Thymus (tissue), 11 donors: ENCODE measurements around the gene AK6. TPM values are rescaled to one million over a fixed set of nuclear protein-coding genes. Genes with fewer than 3 reads are reported as not detected.
"Not testable (repeated sequence)": the region's sequence is repeated elsewhere in the genome, so short reads cannot be mapped to it uniquely, and the experiment has no call there.

ENCODE experiments used
- DNase-seq, 9 donors: peaks; one replicate each; pipeline ENCODE4 v3.0.0-alpha.2; 2013; ENCODE audit warnings: low spot score in 9 of 9, low read depth in 6 of 9, missing footprints in 1 of 9
- H3K27ac ChIP-seq, 2 donors: one replicate each; pipeline ENCODE4 v1.5.1; 2013; ENCODE audit warnings: control low read depth in 1 of 2, low read depth in 1 of 2, low read length in 1 of 2, mild to moderate bottlenecking in 1 of 2, moderate library complexity in 1 of 2
- H3K27me3 ChIP-seq, 2 donors: one replicate each; pipeline ENCODE4 v1.5.1; 2013; ENCODE audit warnings: low read length in 1 of 2; ENCODE audit not compliant: control insufficient read depth in 2 of 2, insufficient read depth in 1 of 2
- H3K36me3 ChIP-seq, 2 donors: one replicate each; pipeline ENCODE4 v1.5.1; 2013; ENCODE audit warnings: low read length in 1 of 2, mild to moderate bottlenecking in 1 of 2, moderate library complexity in 1 of 2; ENCODE audit not compliant: control insufficient read depth in 2 of 2, insufficient read depth in 2 of 2
- H3K4me1 ChIP-seq, 2 donors: one replicate each; pipeline ENCODE4 v1.5.1; 2013; ENCODE audit warnings: low read length in 2 of 2; ENCODE audit not compliant: control insufficient read depth in 2 of 2, insufficient read depth in 2 of 2
- H3K4me3 ChIP-seq, 2 donors: one replicate each; pipeline ENCODE4 v1.5.1; 2013; ENCODE audit warnings: low read length in 2 of 2, control low read depth in 1 of 2, mild to moderate bottlenecking in 1 of 2
- H3K9me3 ChIP-seq, 2 donors: one replicate each; pipeline ENCODE4 v1.5.1; 2013; ENCODE audit warnings: low read length in 1 of 2, mild to moderate bottlenecking in 1 of 2; ENCODE audit not compliant: control insufficient read depth in 2 of 2, insufficient read depth in 1 of 2
- WGBS: extraction: QIAGEN DNeasy Blood & Tissue Kit; methylation state at CpG from one replicate; pipeline ENCODE4 v1.1.7; 2013; 5-methylcytosine and 5-hydroxymethylcytosine counted together
- polyA plus RNA-seq: library from polyadenylated mRNA; stranded (reverse); fragments of 200-250 nt; gene quantifications from one replicate; pipeline ENCODE4 v1.2.3, GENCODE V29; 2013
- total RNA-seq: library from RNA; stranded (reverse); fragments of 120-200 nt; gene quantifications from one replicate; pipeline ENCODE4 v1.2.4, GENCODE V29; 2013
- donor health status: healthy.

AK6 gene
- total and polyA plus RNA-seq, 2 donors = 69.4 to 76.5 TPM

DNA sequence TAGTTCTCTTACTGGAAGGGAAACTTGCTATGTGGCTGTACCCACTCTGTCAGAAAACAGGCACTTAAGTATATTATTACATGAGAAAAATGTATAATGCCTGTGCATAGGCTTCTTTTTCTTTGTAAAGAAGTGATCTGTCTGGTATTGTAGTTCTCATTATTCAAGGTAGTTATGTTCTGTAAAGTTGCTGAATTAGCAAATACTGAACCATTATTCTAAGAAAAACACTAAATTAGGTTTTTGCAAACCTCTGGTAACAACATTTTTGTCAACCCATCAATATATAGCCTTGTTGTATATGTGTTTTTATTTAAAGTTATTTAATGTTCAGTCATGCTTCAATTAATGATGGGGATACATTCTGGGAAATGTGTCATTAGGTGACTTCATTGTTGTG lies 9.1 kb upstream of the AK6 start:
- no peak for DNase-seq
- H3K4me1 ChIP-seq = no peaks in the 10 kb centered on the region
- no peak overlapping the region for H3K4me3 ChIP-seq
- H3K27ac ChIP-seq = no peak overlapping the region
- no peaks in the 10 kb centered on the region for H3K27me3 ChIP-seq
- no peaks in the 10 kb centered on the region for H3K9me3 ChIP-seq
- H3K36me3 ChIP-seq = peaks cover 8 to 38% of the 10 kb centered on the region in 2 donors

DNA sequence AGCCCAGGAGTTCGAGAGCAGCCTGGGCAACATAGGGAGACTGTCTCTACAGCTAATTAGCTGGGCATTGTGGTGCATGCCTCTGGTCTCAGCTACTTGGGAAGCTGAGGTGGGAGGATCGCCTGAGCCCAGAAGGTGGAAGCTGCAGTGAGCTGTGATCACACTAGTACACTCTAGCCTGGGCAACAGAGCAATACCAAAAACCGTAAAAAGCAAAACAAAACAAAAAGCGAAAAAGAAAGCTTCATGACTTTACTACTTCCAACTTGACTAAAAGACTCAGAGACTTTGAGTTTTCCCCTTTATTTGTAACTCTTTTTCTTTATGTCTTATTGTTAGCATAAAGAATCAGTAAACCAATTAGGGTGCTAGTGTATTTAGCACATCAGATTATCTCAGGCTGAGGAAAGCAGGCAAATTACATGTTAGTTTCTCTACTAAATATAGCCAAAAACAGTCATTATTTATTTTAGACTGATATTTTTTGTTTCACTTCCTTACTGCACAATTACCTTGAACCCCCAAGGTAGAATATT lies 5.7 kb upstream of the AK6 start:
- H3K27ac ChIP-seq = no peak overlapping the region
- peaks cover 0 to 4% of the 10 kb centered on the region in 2 donors for H3K4me1 ChIP-seq
- WGBS = 96% methylated on average over 4 of the region's 4 CpGs
- no peaks in the 10 kb centered on the region for H3K27me3 ChIP-seq
- H3K36me3 ChIP-seq = peaks cover 4 to 21% of the 10 kb centered on the region in 2 donors
- no peak overlapping the region for H3K4me3 ChIP-seq
- H3K9me3 ChIP-seq = no peaks in the 10 kb centered on the region
- no peak for DNase-seq

DNA sequence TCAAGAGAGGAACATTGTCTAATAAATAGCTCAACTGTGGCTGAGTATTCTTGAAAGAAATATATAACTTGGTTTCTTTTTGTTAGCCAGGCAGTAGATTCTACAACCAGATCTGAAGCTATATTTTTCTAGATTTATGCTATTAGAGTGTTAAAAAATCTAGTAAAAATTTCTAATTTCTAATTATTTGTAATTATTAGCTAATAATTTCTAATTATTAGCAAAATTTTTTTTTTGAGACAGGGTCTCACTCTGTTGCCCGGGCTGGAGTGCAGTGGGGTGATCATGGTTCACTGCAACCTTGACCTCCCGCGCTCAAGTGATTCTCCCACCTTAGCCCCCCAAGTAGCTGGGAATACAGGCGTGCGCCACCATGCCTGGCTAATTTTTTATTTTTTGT lies 3.1 kb upstream of the AK6 start:
- 97% methylated on average over 5 of the region's 5 CpGs for WGBS
- Histone ChIP-seq H3K27me3 (no peaks in the 10 kb centered on the region), H3K36me3 (peaks cover 4 to 23% of the 10 kb centered on the region in 2 donors), H3K4me3 (no peak overlapping the region), H3K9me3 (no peaks in the 10 kb centered on the region), H3K4me1 (peaks cover 6 to 10% of the 10 kb centered on the region in 2 donors), H3K27ac (no peak overlapping the region)
- no peak for DNase-seq

GRCh38 chr5:69370335-69370734 lies 1.0 kb upstream of the AK6 start:
- WGBS = 5% methylated on average over 16 of the region's 16 CpGs

DNA sequence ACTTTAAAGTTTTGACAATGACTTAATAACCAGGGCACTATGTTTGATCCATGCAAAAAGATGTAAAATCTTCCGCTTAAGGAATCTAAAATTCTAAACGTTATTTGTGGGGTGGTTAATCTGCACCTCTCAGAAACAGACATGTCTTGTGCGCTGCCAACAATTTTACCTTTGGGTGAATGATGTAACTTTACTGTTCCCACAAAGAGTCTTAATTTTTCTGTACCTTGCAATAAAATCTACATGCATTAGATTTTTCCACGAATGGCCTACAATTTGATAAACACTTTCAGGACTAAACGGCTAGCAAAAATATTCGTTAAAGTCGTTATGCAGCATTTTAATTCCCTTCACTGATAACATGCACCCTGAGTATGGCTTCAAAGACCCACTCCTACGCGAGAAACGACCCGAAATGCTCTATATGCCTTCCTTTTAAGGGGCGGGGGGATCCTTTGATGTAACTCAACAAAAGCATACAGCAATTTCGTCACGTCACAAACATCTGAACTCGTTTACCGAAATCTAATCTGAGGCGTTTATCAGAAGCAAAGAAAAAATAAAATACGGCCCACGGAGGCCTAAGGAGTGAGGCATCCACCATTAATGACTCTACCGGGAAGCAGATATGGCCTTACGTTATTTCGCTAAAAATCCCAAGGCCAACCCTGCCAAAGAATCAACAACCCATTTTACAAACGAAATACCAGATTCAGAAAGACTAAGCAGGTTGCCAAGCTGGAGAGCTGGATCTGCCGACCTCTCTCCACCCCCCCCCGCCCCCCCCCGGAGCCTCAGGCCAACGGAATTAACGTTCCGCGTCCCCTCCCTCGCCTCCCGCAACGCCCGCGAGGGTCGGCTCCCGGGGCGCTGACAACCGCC lies 621 bp downstream of the AK6 start:
- peak overlapping the region; percentile 95 to 98 for H3K4me3 ChIP-seq
- DNase-seq = peak; percentile 42 to 87 (median 59)
- peaks cover 3 to 34% of the 10 kb centered on the region in 2 donors for H3K36me3 ChIP-seq
- 3% methylated on average over 39 of the region's 39 CpGs for WGBS
- H3K27me3 ChIP-seq = no peaks in the 10 kb centered on the region
- H3K4me1 ChIP-seq = peaks cover 6 to 10% of the 10 kb centered on the region in 2 donors
- no peaks in the 10 kb centered on the region for H3K9me3 ChIP-seq
- peak overlapping the region; percentile 96 to 99 for H3K27ac ChIP-seq

More at GRCh38 chr5:69370335-69370734, 1.0 kb upstream of the AK6 start:
- not testable (repeated sequence) for H3K27me3 ChIP-seq, H3K9me3 ChIP-seq, DNase-seq, H3K27ac ChIP-seq
- peak overlapping the region; percentile 95 to 98 for H3K4me3 ChIP-seq
- H3K36me3 ChIP-seq = peaks cover 3 to 29% of the 10 kb centered on the region in 2 donors
- peaks cover 6 to 10% of the 10 kb centered on the region in 2 donors for H3K4me1 ChIP-seq

GRCh38 chr5:69367697-69368279 lies 1.5 kb downstream of the AK6 start:
- no peak for DNase-seq
- no peak overlapping the region for H3K27ac ChIP-seq

GRCh38 chr5:69364850-69365249 lies 4.5 kb downstream of the AK6 start:
- peaks cover 11 to 52% of the 10 kb centered on the region in 2 donors for H3K36me3 ChIP-seq
- H3K9me3 ChIP-seq = no peaks in the 10 kb centered on the region
- H3K4me3 ChIP-seq = no peak overlapping the region
- H3K27ac ChIP-seq = no peak overlapping the region
- H3K27me3 ChIP-seq = no peaks in the 10 kb centered on the region
- WGBS = 98% methylated on average over 3 of the region's 3 CpGs
- H3K4me1 ChIP-seq = peaks cover 6% of the 10 kb centered on the region in 2 donors
- no peak for DNase-seq

More at GRCh38 chr5:69367697-69368279, 1.5 kb downstream of the AK6 start:
- 96% methylated on average over 11 of the region's 11 CpGs for WGBS
- Histone ChIP-seq H3K36me3 (peaks cover 5 to 38% of the 10 kb centered on the region in 2 donors), H3K9me3 (no peaks in the 10 kb centered on the region), H3K4me3 (peak overlapping the region in 1 of 2 donors; percentile 95), H3K27me3 (no peaks in the 10 kb centered on the region), H3K4me1 (peaks cover 6 to 10% of the 10 kb centered on the region in 2 donors)

- WGBS = 70% methylated on average over 3 of the region's 3 CpGs
- Histone ChIP-seq H3K27ac (no peak overlapping the region), H3K27me3 (no peaks in the 10 kb centered on the region), H3K9me3 (no peaks in the 10 kb centered on the region), H3K4me1 (peaks cover 6% of the 10 kb centered on the region in 2 donors), H3K36me3 (peaks cover 11 to 52% of the 10 kb centered on the region in 2 donors), H3K4me3 (no peak overlapping the region)
- peak in 2 of 9 donors; percentile 5 to 21 for DNase-seq
These were observed 4.9 kb downstream of the AK6 start for GRCh38 chr5:69364414-69364813.

- no peaks in the 10 kb centered on the region for H3K4me1 ChIP-seq
- 94% methylated on average over 1 of the region's 1 CpG for WGBS
- H3K27ac ChIP-seq = no peak overlapping the region
- no peaks in the 10 kb centered on the region for H3K27me3 ChIP-seq
- DNase-seq = no peak
- peaks cover 8 to 38% of the 10 kb centered on the region in 2 donors for H3K36me3 ChIP-seq
- no peaks in the 10 kb centered on the region for H3K9me3 ChIP-seq
- no peak overlapping the region for H3K4me3 ChIP-seq
These were observed 8.9 kb downstream of the AK6 start for GRCh38 chr5:69360442-69360841.
